Mammary epithelial cell (primary cell): Measurements from ENCODE around the gene CLTCL1.

Experiments
- EZH2 ChIP-seq: IDR thresholded peaks from 2 replicates; pipeline ENCODE4 v1.6.1; 2012; ENCODE audit warnings: low read length, inconsistent platforms, borderline replicate concordance
- TF ChIP-seq, protein P1 (sequence below), 2 donors: IDR thresholded peaks in 1 of 2; conservative IDR thresholded peaks in 1 of 2; 2 replicates each; pipeline ENCODE4 v1.5.1; 2011 to 2012; ENCODE audit warnings: inconsistent platforms in 2 of 2, low read length in 2 of 2, mild to moderate bottlenecking in 2 of 2, control low read depth in 1 of 2, low read depth in 1 of 2; ENCODE audit not compliant: insufficient read depth in 1 of 2; ENCODE audit errors: extremely low read depth in 1 of 2

DNA sequence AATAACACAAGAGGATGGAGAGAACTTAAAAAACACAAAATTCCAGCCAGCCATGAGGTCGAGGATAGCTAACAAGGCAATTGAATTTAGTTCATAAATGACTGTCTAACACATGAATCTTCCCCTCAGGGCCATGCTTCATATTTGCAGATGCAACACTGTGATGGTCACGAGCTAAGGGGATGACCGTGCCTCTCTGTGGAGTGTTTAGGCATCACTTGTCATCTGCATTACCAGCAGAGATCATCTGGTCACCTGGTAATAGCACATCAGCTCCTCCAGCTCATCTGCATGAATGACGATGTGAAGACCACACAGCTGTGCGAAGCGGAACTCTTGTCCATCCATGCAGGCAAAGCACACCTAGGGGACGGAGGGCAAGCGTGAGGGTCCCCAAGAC, 92.0 kb downstream of the CLTCL1 start:
- TF ChIP-seq, protein P1, sequence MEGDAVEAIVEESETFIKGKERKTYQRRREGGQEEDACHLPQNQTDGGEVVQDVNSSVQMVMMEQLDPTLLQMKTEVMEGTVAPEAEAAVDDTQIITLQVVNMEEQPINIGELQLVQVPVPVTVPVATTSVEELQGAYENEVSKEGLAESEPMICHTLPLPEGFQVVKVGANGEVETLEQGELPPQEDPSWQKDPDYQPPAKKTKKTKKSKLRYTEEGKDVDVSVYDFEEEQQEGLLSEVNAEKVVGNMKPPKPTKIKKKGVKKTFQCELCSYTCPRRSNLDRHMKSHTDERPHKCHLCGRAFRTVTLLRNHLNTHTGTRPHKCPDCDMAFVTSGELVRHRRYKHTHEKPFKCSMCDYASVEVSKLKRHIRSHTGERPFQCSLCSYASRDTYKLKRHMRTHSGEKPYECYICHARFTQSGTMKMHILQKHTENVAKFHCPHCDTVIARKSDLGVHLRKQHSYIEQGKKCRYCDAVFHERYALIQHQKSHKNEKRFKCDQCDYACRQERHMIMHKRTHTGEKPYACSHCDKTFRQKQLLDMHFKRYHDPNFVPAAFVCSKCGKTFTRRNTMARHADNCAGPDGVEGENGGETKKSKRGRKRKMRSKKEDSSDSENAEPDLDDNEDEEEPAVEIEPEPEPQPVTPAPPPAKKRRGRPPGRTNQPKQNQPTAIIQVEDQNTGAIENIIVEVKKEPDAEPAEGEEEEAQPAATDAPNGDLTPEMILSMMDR (conservative IDR thresholded peaks at IDR 0.05 in 1 of 2, IDR thresholded peaks at IDR 0.05 in 1 of 2; ENCODE audit: extremely low read depth in 1 of 2, insufficient read depth in 1 of 2, low read depth in 1 of 2, low read length in 2 of 2): no peak
- TF ChIP-seq EZH2: no peak
